DMS153 (cell line): ENCODE results near the gene CCDC85C.

ENCODE experiments used
- DNase-seq: peaks from one replicate; lab custom pipeline; 2025; lab: John Stamatoyannopoulos, UW

Gene CCDC85C

GRCh38 chr14:99473458-99473857 lies 130.5 kb downstream of the CCDC85C start:
- no peak for DNase-seq

DNA sequence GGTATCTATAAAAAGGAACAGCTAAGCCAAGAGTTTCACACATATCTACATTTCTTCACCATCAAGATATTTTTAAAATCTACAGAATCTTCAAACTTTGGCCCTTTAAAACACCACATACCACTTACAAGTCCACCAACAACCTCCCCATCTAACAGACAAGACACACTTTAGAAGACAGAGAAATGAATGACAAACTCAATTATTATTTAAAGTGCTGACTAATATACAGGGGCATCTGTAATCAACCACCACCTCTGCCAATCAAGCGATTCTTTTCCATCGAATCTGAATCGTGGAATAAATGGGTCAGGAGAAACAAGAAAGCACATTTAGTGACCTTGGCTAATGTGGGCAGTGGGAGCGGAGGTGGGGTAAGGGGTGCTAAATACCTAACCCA lies 131.1 kb downstream of the CCDC85C start:
- DNase-seq, result no peak

GRCh38 chr14:99471731-99472130 lies 132.3 kb downstream of the CCDC85C start:
- no peak for DNase-seq

DNA sequence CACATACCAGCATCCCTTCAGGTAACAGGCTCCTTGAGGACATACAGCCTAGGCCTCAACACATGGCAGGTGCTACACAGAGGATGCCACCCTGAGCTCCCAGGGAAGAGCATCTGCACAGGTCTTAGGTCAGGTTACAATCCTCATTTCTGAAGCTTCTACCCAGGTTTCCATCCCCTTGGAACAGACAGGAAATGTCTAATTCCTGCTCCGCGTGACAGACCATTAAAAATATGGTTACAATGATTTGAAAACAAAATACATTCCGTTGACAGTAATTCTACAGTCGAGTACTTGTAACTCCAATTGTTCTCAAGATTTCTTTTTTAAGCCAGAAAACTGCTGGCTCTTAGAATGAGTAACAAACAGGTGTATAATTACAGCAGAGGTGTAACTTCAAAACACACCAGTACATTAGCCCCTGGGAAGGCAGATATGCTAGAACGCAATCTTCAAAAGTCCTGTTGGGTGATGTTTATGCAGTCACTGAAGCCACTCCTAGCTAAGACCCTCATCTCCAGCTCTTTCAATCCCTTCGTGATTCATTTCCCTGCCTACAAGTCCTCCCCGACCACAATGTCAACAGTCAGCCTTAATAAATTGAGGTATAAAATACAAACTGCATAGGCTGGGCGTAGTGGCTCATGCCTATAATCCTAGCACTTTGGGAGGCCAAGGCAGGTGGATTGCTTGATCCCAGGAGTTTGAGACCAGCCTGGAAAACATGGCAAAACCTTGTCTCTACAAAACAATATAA lies 135.0 kb downstream of the CCDC85C start:
- DNase-seq, result no peak

GRCh38 chr14:99468081-99468480 lies 135.9 kb downstream of the CCDC85C start:
- DNase-seq, result no peak

DNA sequence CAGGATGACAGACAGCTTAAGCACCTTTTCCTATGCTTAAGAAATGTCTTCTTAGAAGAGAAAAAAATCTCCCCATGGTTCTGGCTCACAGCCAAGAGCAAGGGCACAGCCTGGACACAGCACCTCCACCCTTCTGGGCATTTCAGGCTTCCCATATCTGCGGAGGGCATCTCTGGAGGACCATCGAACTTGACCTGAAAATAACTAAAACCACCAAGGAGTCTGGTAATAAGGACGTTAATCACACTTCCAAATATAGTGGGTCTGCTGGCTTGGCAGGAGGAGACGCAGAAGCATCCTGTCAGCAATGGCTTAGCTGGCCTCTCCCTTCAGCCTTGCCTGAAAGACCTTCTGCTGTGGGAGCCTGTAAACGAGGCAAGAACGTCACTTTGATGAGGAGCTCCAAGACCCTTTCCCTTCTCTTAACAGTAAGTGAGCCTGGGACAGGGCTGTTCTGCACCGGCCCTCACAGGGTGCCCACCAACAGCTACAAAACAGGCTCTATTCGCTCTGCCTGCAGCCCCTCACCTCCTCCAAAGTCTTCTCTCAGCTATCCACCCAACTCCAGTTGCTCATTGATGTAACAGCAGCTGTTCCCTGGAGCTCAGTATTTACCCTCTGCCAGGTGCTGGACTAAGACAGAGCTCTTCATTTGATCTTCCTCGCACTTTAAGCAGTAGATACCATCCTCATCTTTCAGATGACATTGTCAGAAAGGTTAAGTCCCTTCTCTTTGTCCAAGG lies 136.5 kb downstream of the CCDC85C start:
- DNase-seq, result no peak

DNA sequence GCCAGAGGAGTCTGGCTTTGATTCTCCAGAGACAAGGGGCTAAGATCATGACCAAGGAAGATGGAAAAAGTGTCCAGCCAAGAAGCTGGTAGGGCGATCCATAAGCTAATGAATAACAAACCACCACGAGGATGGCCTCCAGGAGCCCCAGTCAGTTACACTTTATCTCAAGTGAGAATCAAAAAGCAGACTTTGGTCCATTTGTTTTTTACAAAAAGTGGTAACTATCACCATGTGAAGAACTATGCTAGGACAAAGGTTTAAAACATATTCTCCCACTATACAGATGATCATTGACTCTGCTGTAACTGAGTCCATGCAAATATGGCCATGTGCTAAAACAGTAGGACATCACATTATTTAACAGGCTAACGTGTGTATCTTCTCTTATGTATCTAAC lies 137.2 kb downstream of the CCDC85C start:
- no peak for DNase-seq

DNA sequence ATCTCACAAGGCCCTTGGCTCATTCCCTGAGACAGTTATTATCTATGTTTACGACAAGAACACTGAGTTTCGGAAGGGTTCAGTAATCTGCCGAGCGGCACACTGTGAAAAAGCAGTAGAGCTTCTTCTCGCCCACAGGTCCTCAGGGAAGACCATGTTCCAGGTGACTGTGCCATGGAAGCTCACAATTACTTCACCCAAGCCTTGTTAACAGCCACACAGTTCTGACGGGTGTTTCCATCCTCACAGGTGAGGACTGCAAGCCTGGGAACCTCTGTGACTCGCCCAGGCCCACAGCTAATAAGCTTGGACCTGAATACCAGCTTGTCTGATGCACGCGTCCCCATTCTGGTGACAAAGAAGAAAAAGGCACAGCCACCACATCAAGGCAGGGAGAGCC lies 138.7 kb downstream of the CCDC85C start:
- DNase-seq, result no peak

- no peak for DNase-seq
Measured at GRCh38 chr14:99463974-99464373, 140.0 kb downstream of the CCDC85C start.

- DNase-seq, result no peak
Measured at GRCh38 chr14:99462210-99462609, 141.8 kb downstream of the CCDC85C start.

DNA sequence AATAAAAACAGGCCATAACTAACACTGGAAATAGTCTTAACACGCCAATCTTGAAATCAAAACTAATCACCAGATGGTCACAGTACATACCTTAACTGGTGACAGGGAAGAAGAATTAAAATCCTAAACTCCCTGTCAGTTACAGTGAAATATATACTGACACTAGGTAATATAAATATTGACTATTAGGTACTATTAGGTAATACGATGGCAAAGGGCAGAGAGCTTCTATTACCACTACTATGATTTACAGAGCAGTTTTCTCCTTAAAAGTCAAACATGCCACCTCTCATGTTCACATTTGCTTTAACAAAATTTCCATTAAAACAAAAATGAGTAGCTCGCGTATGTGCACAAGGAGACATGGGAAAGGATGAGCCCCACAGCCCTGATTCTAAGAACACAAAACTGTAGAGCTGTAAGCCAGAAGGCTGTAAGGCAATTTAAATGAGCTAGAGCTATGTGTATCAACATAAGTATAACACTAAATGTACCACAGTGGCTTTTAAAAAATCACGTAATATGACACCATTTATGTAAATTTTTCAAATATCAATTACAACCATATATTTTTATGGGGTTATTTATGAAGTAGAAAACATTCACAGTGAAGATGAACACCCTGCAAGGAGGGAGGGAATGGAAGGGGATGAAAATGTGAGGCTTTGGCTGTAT lies 142.5 kb downstream of the CCDC85C start:
- no peak for DNase-seq

- DNase-seq, result no peak
Measured at GRCh38 chr14:99460793-99461192, 143.2 kb downstream of the CCDC85C start.

DNA sequence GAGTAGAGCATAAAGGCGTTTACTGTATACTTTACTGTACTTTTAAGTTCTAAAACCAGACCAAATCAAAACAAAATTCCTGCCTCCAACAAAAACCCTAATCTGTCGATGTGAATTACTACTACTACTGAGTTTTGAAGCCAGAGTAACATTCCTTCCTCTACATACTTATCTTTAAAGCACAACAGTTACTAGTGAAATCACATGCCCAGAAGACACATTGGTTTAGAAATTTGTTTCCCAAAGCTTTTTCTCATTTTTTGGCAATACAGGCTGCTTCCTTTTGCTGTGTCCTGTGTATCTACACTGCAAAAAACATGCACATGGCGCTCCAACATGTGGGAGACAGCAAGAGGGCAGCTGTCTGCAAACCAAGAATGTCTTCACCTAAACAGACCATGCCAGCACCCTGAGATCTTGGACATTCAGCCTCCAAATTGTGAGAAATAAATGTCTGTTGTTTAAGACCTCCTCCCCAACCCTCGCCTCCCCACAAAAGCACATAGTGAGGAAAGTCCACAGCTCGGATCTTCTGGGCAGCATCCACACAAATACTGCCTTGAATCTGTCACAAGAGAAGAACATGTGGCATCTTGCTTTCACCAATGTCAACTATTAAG lies 144.4 kb downstream of the CCDC85C start:
- DNase-seq, result no peak

- DNase-seq, result no peak
Measured at GRCh38 chr14:99454246-99454645, 149.8 kb downstream of the CCDC85C start.

DNA sequence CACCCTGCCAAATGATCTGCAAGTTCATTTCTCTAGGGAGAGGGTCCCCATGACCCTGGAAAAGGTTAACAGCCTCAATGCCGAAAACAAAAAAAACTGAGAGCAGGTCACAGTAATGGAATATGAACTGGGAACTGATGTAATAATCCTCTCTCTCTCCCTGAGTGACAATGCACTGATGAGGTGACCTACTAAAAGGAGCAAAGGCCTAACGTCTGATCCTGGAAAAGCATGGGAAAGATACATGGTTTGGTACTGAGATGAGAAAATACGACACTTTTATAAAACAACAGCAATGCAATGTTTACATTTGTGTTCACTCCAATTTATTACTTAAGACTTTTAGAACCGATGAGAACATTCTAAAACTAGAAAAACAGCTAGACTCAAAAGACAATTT lies 151.0 kb downstream of the CCDC85C start:
- no peak for DNase-seq

DNA sequence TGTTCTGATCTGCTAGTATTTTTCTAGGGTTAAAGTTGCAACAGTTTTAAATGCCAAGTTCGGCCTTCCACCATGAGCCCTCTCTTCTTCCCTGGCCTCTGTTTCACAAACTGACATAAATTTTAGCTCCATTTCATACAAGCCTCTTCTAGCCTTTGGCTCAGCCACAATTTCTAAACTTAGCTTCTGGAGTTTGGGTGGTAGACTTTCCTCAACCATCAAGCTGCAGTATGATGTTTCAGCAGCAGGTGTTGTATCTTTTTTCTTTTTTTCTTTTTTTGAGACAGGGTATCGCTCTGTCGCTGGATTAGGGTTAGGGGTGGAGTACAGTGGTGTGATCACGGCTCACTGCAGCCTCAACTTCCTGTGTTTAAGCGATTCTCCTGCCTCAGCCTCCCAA lies 152.8 kb downstream of the CCDC85C start:
- no peak for DNase-seq

DNA sequence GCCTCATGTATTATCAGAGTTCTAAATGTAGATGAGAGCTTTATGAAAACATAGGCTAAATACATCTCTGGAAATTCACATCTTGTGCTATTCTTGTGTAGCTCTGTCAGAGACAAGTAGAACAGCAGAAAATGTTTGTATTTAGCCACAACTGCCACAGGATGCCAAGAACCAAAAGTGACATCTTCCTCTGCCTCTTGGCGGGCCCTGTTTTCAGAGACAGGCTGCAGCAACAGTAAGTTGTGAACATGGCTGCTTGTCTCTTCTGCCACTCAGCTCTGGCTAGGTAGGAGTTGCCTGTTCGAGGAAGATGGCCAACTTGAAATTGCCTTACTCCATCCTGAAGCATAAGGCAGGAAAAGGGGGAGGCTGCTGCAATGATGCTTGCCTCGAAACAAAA lies 153.7 kb downstream of the CCDC85C start:
- no peak for DNase-seq
